HG02610 (cell line): ENCODE results near the gene SOX4.

Experiments used
- ATAC-seq: cut with Tn5 transposase; IDR thresholded peaks from one replicate; pipeline ENCODE4 v1.9.1; 2021; ENCODE audit warnings: mild to moderate bottlenecking, moderate library complexity; ENCODE audit not compliant: unreplicated experiment

Gene SOX4

DNA sequence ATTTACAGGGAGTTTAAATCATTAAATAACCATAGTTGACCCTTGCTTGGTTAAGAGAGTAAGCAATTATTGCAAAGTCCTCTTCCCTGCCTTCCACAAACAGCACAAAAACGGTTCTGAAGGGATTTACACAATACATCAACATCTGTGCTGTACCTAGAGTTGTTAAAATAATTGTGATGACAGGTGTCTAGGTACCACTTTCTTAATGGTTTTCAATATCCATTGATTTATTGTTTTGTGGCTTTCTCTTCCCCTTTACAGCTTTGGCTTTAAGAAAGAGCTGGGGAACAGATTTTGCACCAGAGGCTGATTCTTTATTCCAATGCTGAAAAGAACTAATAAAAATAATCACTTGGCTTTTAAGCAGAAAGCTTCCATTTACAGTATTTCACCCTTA lies 598 bp upstream of the SOX4 start:
- ATAC-seq, result no peak

- peak; percentile 14 for ATAC-seq
These were observed 420 bp downstream of the SOX4 start for GRCh38 chr6:21593927-21594415.

- peak; percentile 17 for ATAC-seq
These were observed 1.1 kb downstream of the SOX4 start for GRCh38 chr6:21594416-21595281.

DNA sequence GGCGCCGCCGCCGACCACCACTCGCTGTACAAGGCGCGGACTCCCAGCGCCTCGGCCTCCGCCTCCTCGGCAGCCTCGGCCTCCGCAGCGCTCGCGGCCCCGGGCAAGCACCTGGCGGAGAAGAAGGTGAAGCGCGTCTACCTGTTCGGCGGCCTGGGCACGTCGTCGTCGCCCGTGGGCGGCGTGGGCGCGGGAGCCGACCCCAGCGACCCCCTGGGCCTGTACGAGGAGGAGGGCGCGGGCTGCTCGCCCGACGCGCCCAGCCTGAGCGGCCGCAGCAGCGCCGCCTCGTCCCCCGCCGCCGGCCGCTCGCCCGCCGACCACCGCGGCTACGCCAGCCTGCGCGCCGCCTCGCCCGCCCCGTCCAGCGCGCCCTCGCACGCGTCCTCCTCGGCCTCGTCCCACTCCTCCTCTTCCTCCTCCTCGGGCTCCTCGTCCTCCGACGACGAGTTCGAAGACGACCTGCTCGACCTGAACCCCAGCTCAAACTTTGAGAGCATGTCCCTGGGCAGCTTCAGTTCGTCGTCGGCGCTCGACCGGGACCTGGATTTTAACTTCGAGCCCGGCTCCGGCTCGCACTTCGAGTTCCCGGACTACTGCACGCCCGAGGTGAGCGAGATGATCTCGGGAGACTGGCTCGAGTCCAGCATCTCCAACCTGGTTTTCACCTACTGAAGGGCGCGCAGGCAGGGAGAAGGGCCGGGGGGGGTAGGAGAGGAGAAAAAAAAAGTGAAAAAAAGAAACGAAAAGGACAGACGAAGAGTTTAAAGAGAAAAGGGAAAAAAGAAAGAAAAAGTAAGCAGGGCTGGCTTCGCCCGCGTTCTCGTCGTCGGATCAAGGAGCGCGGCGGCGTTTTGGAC lies 2.0 kb downstream of the SOX4 start:
- peak; percentile 16 for ATAC-seq

DNA sequence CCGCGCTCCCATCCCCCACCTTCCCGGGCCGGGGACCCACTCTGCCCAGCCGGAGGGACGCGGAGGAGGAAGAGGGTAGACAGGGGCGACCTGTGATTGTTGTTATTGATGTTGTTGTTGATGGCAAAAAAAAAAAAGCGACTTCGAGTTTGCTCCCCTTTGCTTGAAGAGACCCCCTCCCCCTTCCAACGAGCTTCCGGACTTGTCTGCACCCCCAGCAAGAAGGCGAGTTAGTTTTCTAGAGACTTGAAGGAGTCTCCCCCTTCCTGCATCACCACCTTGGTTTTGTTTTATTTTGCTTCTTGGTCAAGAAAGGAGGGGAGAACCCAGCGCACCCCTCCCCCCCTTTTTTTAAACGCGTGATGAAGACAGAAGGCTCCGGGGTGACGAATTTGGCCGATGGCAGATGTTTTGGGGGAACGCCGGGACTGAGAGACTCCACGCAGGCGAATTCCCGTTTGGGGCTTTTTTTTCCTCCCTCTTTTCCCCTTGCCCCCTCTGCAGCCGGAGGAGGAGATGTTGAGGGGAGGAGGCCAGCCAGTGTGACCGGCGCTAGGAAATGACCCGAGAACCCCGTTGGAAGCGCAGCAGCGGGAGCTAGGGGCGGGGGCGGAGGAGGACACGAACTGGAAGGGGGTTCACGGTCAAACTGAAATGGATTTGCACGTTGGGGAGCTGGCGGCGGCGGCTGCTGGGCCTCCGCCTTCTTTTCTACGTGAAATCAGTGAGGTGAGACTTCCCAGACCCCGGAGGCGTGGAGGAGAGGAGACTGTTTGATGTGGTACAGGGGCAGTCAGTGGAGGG lies 2.8 kb downstream of the SOX4 start:
- no peak for ATAC-seq

GRCh38 chr6:21596949-21597682 lies 3.6 kb downstream of the SOX4 start:
- no peak for ATAC-seq

DNA sequence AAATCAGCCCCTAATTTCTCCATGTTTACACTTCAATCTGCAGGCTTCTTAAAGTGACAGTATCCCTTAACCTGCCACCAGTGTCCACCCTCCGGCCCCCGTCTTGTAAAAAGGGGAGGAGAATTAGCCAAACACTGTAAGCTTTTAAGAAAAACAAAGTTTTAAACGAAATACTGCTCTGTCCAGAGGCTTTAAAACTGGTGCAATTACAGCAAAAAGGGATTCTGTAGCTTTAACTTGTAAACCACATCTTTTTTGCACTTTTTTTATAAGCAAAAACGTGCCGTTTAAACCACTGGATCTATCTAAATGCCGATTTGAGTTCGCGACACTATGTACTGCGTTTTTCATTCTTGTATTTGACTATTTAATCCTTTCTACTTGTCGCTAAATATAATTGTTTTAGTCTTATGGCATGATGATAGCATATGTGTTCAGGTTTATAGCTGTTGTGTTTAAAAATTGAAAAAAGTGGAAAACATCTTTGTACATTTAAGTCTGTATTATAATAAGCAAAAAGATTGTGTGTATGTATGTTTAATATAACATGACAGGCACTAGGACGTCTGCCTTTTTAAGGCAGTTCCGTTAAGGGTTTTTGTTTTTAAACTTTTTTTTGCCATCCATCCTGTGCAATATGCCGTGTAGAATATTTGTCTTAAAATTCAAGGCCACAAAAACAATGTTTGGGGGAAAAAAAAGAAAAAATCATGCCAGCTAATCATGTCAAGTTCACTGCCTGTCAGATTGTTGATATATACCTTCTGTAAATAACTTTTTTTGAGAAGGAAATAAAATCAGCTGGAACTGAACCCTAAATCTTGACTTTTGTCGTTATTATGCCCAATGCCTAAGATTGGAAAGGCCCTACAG lies 4.5 kb downstream of the SOX4 start:
- ATAC-seq, result no peak

GRCh38 chr6:21598674-21599023 lies 5.1 kb downstream of the SOX4 start:
- ATAC-seq, result no peak

- ATAC-seq, result no peak
These were observed 5.6 kb downstream of the SOX4 start for GRCh38 chr6:21599051-21599696.

DNA sequence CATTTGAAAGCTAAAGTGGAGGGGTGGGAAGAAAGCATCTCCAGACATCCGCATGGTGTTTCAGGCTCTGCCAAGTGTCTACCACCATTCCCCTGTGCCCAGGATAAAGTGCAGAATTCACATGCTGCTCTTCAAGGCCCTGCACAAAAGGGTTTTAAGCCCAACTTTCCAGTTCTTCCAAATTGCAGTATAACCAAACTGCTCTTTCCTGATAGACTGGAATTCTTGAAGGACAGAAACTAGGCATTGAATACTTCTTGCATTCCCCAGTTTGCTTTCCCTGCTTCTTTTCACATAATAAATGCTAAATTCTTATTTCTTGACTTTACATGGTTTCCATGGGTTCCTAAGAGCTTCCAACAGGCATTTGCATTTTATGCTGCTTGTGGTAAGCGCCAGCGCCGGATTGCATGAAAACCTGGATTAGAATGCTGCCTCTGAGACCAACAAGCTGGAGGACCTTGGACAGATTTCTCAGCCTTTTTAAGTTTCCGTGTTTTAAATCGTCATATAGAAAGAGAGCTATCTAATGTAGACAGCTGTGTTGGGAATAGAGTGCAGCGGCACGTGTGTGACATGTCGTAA lies 7.9 kb downstream of the SOX4 start:
- no peak for ATAC-seq

DNA sequence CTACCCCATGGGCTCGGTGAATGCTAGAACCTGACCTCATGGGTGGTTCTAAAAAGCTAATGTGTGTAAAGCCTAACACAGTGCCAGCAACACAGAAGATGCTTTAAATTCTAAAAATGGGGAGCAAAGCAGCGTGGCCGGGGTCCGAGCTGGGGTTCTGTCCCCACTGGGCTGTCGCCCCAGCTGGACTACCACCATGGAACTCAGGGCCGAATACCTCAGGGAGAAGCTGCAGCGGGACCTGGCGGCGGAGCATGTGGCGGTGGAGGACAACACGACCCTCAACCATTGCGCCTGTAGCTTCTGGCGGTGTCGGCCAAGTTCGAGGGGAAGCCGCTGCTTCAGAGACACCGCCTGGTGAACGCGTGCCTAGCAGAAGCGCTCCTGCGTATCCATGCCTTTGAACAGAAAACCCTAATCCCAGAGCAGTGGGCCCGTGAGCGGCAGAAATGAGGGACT lies 8.4 kb downstream of the SOX4 start:
- ATAC-seq, result no peak

- ATAC-seq, result peak; percentile 50
These were observed 9.8 kb downstream of the SOX4 start for GRCh38 chr6:21603082-21603952.

DNA sequence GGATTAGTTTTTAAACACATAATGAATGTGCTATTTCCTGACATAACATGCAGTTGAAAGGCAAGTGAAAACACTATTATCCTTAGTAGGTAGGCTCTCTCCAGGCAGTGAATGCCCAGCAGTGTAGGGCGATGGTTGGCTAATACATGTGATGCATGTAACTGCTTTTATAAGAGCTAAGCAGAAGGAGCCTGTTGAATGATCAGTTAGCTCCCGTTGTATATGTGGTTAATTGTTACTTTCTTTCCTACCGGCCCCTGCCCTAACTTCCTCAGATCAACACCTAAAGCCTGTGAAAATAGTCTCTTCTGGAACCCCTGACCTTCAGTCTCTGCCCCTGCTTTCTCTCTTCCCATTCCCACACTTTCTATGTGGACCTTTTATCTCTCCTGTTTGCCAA lies 10.5 kb downstream of the SOX4 start:
- no peak for ATAC-seq

GRCh38 chr6:21605166-21605565 lies 11.6 kb downstream of the SOX4 start:
- no peak for ATAC-seq

DNA sequence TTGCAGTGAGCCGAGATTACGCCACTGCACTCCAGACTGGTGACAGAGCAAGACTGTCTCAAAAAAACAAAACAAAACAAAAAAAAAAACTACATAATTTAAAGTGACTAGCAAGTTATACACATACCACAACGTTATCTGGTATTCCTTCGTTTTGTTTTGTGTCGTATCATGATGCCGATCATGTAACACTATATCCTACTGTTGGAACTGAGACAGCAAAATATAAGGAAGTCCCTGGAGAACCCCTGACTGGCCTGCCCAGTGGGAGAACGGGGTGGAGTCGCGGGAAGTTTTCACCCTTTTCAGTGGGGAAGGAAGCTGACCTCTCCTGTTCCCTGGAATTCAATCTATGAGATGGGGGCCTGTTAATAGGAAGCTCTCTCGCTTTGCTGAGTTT lies 15.1 kb downstream of the SOX4 start:
- no peak for ATAC-seq

GRCh38 chr6:21609881-21610329 lies 16.4 kb downstream of the SOX4 start:
- ATAC-seq, result no peak

GRCh38 chr6:21610341-21610740 lies 16.8 kb downstream of the SOX4 start:
- ATAC-seq, result peak; percentile 94
